GM19324 (cell line): ENCODE results near the gene PHYHD1.
A peak's percentile ranks its signal among the peaks of the same experiment; 100 is the strongest.
"Not testable (repeated sequence)": the region's sequence is repeated elsewhere in the genome, so short reads cannot be mapped to it uniquely, and the experiment has no call there.

Experiments used
- ATAC-seq: cut with Tn5 transposase; IDR thresholded peaks from one replicate; pipeline ENCODE4 v1.9.1; 2021; ENCODE audit warnings: mild to moderate bottlenecking, moderate library complexity; ENCODE audit not compliant: unreplicated experiment, low FRiP score

The PHYHD1 gene

DNA sequence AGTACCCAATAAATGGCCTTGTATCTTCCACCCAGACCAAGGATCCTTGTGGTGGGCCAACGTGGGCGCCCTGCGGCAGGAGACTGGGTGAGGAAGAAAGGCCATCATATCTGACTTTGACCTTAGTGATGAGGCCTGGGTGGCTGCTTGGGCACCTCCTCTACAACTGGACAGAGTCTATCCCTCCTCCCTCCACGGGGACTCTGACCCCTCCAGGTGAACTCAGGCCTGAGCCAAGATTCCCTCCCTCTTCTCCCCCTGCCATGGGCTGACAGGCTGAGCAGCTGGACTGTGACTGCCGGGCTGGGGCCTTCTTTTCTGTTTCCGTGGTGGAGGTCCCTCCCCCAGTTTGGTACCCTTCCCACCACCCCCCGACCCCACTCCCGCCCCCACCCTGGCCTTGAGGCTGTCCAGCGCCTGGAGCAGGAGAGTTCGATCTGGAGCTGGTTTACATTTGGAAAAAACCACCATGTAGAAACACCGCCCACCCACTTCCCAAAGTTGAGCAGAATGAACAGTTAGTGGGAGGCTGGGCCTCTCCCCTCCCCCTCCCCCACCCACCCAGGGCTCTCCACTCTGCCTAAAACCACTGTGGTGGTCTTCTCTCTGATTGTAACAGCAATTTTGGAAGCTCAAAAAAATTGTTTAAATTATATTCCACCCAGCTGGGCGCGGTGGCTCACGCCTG is 1.2 kb upstream of the PHYHD1 start:
- no peak for ATAC-seq

DNA sequence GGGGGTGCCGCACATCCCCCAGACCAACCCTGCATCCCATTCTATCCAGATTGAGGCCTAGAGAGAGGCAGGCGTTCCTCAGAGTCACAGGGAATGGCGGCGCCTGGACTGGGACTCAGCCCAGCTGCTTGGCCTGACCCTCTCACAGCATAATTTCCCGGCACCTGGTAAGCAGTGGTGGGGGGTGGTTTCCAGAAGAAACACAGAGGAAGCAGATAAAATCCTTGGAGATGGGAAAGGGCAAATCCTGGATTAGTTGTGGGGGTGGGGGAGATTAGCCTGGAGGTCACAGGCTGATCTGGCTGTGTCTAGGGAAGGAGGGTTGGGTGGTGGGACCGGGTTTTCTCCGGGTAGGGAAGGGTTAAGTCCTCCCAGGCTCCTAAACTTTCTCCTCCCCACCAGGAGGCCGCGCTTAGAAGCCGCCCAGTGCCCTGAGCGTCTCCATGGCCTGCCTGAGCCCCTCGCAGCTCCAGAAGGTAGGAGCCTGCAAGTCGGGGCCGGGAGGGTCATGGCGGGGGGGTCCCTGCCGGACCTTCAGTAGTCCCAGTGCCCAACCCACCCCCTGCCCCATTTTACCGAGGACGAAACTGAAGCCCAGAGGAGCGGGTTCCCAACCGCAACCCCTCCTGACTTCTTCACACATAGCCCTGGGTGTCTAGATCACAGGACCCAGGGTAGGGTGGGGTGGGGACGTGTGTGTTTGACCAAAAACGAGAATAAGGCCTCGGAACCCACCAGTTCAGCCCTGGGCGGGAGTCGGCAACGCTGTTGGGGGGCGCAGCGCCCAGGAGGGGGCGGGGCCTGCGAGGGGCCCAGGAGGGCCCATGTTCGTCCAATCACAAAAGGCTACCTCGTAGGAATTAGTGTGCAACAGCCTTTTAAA is 1.3 kb downstream of the PHYHD1 start:
- no peak for ATAC-seq

DNA sequence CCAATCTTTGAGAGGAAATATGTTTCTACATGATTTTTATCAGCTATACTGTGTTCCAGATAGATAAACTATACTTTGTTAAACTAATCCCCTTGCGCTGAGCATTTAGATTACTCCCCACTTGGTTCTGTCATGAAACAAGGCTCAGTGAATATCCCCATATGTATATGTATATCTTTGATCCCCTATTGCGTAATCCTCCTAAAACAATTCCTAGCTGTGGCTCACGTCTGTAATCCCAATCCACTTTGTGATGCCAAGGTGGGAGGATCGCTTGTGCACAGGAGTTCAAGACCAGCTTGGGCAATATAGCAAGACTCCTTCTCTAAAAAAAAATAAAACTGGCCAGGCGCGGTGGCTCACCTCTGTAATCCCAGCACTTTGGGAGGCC is 2.7 kb downstream of the PHYHD1 start:
- no peak for ATAC-seq

DNA sequence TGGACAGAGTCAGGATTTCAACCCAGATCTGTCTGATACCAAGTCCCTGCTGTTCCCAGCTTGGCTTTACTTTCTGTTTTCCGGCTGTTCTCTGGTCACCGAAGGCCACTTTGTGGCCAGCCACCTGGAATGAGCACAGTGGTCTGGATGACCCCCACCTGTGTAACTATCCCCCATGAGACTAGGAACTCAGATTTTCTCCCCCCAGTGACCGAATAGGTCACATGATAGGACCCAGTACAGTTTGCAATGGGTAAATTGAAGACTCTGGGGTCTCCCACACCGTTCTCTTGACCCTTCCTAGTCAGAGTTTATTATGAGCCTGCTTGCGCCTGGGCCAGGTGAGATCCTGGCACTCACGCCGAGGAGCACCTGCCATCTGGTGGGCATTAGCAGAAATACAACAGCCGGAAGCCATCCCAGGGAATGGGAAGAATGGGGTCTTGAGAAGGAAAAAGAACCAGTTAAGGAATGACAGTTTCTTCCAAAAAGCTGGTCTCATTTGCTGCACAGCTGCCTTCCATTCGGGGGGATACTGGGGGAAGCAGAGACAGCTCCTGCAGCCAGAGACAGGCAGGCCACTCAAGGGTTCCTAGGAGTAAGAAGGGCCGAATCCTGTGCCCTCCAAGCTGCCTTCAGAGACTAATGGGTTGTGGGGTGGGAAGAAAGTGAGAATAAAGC is 7.1 kb downstream of the PHYHD1 start:
- ATAC-seq, result no peak

DNA sequence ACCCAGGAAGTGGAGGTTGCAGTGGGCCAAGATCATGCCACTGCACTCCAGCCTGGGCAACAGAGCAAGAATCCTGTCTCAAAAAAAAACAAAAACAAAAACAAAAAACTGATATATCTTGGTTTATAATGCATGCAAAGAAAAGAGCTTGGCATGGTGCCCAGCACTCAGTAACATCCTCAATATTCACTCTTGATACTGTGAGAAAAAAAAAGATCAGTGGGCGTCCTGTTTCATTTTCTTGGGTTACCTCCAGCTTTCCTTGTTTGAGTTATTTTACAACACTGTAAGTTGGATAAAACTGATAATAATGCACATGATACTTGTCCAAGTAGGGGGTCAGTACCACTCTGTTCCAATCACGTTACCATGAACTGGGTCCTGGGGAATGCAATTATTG is 7.8 kb downstream of the PHYHD1 start:
- no peak for ATAC-seq

DNA sequence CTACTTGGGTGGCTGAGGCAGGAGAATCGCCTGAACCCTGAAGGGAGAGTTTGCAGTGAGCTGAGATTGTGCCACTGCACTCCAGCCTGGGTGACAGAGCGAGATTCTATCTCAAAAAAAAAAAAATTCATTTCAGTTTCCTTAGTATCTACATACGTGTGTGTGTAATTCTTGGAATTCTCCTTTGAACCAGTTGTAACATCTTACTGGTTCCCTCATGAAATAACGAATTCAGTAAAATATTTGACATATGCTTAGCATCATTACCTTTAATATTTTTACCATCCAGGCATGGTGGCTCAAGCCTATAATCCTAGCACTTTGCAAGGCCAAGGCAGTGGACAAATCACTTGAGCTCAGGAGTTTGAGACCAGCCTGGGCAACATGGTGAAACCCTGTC is 8.8 kb downstream of the PHYHD1 start:
- no peak for ATAC-seq

DNA sequence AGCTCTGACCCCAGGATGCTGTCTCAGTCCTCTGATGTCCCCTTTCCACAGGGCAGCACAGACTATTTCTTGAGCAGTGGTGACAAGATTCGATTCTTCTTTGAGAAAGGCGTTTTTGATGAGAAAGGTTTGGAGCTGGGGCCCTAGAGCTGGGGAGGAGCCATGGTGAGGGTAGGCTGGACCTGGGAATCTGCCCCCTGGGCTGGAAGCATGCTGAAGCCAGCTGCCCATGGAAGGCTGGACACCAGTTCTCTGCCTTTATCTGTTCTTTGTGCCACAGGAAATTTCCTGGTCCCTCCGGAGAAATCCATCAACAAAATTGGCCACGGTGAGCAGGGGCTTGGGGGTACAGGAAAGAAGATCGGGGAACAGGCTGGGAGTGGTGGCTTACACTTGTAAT is 12.9 kb downstream of the PHYHD1 start:
- ATAC-seq, result no peak

DNA sequence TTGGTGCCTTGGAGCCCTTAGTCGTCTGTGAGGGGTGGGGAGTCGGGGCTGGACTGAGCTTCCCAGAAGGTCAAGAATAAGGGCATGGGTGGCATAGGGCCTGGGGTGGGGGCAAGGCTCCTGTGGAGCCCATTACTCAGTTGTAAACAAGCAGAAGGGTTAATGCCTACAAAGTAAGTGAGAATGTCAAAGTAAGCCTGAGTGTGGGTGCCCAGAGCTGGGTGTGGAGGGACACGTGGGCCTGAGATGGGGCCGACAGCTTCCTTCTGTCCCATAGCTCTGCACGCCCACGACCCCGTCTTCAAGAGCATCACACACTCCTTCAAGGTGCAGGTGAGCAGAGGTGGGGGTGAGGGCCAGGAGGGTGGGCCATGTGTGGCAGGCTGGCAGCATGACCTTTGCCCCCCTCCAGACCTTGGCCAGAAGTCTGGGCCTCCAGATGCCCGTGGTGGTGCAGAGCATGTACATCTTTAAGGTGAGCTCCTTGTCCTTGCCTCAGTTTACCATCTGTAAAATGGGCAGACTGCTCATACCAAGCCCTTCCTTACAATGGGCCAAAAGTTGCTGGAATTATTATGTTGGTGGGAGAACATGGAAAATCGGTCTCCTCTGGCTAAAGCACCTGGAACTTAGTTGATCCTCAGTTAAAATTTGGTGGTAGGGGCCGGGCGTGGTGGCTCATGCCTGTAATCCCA is 15.5 kb downstream of the PHYHD1 start:
- no peak for ATAC-seq

DNA sequence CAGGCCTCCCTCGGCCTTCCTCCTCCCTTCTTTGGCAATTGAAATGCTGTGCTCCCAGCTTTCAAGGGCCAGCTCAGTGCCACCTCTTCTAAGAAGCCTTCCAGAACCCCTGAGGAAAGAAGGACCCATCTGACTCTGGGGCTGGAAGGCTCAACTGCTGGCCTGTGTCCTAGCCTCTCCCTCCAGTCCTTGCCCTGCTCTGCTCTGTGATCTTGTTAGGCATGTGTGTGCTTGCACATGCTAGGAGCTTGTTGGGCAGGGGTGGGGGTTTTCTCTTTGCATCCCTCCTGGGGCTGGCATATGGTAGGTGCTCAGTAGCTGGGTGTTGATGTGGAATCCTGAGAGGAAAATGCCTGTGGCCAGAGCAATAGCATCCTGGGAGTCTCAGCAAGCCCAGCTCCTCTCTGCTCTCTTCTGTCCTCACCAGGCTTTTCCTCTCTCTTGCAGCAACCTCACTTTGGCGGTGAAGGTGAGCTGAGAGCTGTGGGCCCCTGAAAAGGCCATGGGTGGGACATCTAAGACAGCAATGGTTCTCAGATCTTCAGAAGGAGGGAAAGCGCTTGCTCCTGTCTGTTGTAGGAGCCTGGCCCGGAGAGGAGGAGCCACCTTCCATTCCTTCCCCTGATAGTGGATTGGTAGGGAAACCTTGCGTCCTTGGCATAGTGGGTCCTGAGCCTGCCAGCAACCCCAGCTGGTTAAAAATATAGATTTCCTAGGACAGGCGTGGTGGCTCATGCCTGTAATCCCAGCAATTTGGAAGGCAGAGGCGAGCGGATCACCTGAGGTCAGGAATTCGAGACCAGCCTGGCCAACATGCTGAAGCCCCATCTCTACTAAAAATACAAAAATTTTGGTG is 16.8 kb downstream of the PHYHD1 start:
- ATAC-seq, result no peak

DNA sequence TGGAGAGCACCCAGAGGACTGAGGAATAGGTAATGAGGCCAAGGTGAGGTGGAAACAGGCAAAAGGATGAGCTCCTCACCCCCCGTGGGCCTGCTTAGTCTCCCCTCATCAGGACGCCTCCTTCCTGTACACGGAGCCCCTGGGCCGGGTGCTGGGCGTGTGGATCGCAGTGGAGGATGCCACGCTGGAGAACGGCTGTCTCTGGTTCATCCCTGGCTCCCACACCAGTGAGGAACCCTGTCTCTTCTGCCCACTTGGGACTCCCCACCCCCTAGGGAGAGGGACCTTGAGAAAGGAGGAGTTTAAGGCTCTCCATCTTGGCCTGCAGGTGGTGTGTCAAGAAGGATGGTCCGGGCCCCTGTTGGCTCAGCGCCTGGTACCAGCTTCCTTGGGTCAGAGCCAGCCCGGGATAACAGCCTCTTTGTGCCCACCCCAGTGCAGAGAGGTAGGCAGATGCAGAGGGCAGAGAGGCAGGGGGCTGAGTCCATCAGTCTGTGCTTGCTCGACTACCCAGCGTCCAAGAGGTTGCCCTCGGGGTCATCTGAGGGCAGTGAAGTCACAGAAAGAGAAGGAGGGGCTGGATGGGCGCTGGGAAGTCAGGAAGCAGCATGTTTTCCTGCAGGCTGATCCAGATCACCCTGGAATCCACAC is 19.6 kb downstream of the PHYHD1 start:
- ATAC-seq, result no peak

DNA sequence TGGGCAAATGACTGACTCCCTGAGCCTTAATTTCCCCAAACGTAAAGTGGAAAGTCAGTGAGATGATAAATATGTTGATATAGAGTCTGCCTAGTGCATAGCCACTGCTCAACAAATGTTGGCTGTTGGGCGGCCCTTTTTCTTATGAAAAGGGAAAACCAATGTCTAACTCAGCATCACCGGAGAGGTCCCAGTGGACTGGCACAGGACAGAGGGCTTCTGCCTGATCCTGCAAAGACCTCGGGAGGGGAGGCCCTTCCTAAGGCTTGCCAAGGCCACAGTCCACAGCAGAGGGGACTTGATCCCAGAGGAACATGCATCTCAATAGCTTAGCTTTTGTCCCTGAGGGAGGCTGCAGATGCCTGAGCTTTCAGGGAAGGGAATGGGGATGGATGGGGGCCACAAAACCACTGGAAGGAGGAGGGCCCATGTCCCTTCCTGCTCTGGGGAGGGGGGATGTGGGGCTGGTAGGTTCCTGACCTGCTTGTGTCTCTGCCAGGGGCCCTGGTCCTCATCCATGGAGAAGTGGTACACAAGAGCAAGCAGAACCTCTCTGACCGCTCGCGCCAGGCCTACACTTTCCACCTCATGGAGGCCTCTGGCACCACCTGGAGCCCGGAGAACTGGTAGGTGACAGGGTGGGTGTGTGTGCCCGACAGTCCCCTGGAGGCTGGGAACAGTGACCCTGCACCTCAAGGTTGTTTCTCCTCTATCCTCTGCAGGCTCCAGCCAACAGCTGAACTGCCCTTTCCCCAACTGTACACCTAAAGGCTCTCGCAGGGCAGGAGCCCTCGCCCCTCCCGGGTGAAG is 20.4 kb downstream of the PHYHD1 start:
- ATAC-seq, result no peak

DNA sequence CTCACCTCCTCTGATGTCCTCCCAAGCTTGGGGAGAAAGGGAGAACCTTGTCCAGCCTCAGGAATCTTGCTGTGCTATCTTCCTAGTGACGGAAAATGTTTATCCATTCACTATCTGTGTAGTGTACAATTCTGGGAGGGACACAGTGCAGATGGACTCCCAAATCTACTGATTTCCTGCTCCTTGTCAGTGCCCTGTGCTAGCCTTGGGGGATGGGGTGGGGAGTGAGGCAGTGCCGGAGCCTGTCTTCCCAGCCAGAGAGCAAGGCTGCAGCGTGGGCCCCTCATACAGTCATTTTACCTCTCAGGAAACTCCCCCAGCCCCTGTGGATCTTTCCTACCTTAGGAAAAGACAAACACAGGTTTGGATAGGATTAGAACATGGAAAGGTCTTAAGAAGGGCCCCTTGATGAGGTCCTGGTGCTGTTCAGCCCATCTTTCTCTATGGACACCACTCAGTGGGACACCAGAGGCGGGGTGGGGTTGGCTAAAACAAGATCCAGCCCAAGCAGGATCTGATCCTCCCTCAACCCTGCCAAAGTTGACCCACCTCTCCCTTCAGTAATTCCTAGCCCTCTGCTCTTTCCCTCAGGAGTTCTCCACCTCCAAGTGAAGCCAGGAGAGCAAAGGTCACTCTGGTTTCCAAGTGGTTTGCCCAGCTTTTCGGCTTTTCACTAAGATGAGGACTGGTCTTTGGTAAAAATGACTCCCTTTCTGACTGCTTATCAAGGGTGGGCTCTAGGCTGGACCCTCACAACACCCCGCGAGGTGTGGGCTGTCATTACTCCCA is 23.2 kb downstream of the PHYHD1 start:
- ATAC-seq, result no peak

DNA sequence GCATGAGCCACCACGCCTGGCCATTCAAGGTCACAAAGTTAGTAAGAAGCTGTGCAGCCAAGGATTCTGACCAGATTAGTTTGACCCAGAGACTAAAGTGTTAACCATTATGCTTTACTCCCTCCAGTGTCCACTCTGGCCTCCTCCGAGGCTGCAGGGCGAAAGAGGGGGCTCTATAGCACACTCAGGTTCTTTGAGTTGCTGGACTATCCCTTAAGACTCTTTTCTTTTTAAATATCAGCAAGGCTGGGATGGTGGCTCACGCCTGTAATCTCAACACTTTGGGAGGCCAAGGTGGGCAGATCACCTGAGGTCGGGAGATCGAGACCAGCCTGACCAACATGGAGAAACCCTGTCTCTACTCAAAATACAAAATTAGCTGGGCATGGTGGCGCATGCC is 24.2 kb downstream of the PHYHD1 start:
- ATAC-seq, result not testable (repeated sequence)

DNA sequence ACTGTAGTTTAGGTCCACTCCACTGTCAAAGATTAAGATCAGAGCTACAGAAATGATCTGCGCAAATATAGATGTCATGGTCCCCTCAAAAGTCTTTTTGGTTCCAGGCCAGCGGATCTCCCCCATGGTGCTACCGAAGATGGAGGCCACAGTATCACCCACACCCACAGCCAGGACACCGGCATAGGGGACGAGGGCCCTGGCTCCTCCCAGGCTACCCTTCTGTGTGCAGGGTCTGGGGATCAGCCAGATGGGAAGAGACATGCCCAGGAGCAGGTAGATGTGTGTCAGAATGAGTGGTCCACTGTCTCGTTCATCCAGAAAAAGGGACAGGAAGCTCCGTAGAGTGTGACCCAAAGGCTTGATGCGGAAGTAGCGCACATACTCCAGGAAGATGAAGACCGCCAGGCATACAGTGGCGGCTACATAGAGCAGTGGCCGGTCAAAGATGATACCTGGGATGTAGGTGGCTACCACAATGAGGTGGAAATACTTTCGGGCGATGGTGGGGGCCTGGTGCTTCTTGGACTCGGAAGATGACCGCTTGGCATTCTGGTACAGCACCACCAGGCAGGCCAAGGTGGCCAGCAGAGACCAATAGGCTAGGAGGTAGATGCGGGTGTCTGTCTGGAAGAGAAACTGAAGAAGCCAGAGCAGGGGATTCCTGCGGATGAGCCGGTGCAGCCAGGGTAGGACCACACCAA is 25.2 kb downstream of the PHYHD1 start:
- no peak for ATAC-seq

DNA sequence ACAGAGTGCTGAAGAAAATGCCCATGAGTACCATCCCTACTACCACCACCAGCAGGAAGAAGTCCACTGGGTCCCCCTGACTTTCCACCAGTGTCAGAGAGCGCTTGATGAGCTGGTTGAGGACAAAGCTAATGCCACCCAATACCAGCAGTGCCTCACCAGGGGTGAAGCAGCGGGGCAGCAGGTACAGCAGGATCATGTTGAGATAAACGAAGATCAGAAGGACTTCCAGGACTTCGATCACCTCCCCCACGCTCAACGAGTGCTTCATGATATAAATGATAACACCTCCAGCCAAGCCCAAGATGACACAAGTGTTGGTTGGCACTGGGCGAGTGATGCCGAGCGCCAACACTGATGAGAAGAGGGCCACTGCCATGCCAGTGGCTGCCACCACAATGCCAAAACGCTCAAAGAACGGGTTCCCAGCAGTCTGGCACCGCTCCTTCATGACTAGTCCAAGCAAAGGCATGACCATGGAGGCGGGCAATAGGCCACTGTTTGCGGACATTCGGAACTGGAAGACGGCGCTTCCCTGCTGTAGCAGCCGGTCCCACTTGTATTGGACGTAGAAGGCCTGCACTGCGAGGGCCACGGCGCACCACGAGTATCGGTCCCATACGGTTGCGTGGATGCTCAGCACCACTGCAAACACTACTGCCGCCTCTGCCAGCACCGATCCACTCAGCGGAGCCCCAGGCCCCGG is 25.9 kb downstream of the PHYHD1 start:
- ATAC-seq, result peak; percentile 16

DNA sequence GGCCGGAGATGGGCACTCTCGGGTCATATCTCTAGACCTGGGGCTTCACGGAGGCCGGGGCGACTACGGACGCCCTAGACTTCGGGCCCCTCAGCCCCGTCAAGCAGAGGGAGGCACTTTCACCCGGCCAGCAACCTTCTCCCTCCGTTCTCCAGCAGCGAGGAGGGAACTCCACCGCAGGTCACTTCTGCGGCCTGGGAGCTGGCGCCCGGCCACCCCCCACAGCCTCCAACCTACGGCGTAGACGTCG is 26.4 kb downstream of the PHYHD1 start:
- ATAC-seq, result no peak
